Measurements from ENCODE around the gene CPNE2.
"Not testable (repeated sequence)": the region's sequence is repeated elsewhere in the genome, so short reads cannot be mapped to it uniquely, and the experiment has no call there.

Gene CPNE2

DNA sequence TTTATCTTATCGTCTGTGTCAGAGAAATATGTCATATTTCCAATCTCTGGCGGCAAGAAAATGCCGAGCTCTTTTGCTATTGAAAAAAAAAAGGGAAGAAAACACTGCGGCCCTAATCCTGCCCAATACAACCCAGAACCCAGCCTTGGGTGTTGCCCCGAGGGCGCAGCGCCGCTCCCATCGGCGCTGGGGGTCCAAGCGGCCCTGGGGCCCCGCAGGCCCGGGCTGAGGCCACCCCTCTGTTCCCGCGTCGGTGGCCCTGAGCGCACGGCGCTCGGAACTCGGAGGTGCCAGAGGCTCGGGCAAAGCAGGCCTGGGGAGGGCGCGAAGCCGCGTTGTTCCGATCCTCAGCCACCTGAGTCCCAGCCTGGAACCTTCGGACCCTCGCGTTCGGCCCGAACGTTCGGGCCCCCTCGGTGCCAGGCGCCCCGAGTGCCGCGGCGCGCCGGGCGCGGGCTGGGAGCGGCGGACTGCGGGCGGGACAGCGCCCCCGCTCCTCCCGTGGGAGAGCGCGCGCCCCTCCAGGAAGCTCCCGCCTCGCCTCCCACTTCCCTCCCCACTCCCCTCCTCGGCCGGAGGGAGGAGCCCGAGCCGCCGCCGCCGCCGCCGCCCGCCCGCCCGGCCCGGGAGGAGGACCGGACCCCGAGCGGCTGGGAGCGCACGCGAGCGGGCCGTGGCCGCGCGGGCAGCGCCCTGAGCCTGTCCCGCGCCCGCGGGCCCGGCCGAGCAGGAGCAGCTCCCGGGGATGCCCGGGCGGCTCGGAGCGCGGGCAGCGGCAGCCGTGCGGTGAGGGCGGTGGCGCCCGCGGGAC, at the start of gene CPNE2:
Gene CPNE2, plus strand, starts transcription at position 609 of the 811 bp plus-strand sequence. CDS start 18,160 bp downstream, outside the sequence.
- DNase-seq (ENCODE audit: low spot score), result no peak

DNA sequence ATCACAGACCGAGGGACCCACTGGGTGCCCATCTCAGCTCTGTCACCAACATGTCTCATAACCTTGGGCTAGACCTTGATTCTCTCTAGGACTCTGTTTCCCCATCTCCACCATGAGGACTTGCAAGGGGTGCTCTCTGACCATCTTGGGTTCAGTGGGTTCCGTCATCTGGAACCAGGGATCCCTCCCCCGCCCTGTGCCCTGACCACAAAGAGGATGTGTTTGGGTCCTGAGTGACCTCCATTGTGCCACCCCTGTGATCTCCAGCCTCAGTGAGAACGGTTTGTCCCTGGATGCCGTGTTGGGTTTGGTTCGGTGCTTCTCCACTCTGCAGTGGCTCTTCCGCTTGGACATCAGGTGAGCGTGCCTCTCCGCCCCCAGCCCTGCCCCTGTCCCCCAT, 49.1 kb upstream of the CPNE2 start:
- no peak for DNase-seq (ENCODE audit: low spot score)

DNA sequence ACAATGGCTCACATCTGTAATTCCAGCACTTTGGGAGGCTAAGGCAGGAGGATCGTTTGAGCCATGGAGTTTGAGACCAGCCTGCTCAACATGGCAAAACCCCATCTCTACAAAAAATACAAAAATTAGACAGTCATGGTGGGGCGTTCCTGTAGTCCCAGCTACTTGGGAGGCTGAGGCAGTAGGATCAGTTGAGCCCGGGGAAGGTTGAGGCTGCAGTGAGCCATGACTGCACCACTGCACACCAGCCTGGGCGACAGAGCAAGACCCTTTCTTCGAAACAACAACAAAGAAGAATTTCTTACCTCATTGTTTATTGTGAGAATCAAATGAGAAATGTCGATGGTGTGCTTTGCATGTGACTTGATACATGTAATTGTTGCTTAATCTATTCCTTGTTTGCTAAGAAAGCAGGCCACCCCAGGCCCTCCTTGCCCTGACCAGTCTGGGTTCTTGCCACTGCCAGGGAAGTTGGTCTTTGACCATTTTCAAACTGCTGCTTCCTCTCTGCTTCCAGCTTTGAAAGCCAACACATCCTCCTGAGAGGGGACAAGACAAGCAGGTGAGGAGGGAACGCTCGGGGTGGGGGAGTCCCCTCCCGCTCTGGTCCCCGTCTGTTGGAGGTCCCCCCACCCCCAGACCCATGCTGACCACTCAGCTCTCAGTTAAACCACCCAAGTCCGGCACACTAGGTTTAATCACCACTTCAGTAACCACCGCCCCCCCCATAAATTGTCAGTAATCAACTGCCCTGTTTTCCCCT, 47.3 kb upstream of the CPNE2 start:
- DNase-seq (ENCODE audit: low spot score), result no peak

DNA sequence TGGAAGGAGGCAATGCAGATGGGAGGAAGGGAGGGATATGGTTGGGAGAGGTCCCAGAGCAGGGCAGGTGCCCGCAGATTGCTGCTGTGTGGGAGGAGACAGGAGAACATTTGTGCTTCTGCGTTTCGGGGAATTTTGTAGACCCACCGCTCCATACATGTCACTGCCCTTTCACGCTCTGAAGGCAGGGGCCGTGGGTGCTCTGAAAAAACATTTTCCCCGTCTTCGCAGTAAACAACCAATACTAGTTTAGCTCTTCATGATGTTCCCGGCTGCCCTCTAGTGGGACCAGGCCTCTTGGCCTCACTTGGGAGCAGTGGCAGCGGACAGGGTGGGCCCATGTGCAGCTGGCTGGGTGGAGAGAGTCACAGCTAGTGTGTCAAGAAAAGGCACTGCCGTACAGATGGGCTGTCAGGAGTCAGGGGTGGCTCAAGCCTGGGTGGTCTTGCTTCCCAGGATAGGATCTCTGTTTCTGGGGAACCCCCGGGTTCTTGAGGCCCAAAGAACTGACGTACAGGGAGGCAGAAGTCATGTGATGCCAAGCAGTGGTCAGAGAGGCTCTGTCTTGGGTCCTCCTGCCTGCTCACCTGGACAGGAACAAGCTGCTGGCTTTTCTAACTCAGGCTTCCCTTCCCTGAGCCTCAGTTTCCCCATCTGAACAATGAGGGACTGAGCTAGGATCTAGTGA, 46.5 kb upstream of the CPNE2 start:
- DNase-seq (ENCODE audit: low spot score), result peak; percentile 11

DNA sequence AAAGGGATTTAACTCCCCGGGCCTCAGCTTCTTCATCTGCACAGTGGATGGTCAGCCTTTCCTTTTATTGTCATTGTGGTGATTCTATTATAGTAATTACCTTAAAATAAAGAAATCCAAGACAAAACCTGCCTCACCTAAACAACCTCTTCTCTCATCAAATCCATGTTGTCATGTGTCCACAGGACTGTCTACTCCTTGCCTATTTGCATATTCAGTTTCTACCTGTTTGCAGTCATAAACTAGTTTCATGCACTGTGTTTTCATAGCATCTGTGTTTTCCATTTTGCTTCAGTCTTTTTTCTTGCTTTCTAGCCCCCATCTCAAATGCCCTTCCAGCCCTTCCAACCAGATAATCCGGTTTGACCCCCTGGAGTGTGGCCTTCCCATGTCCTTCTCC, 44.3 kb upstream of the CPNE2 start:
- DNase-seq (ENCODE audit: low spot score), result no peak

DNA sequence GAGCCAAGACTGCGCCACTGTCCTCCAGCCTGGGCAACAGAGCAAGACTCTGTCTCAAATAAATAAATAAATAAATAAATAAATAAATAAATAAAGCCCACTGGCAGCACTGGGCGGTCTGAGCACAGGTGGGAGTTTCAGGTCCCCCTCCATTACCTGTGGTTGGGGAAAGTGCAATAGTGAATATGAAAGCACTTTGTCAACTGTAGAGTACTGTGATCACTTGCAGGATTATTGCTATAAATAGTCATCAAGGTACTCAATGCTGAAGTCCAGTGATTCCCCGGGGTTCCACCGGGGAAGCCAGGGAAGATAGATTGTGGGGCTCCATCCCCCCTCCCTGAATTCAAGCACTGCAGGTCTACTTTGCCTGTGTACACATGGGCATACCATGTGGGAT, 42.7 kb upstream of the CPNE2 start:
- DNase-seq (ENCODE audit: low spot score), result no peak

DNA sequence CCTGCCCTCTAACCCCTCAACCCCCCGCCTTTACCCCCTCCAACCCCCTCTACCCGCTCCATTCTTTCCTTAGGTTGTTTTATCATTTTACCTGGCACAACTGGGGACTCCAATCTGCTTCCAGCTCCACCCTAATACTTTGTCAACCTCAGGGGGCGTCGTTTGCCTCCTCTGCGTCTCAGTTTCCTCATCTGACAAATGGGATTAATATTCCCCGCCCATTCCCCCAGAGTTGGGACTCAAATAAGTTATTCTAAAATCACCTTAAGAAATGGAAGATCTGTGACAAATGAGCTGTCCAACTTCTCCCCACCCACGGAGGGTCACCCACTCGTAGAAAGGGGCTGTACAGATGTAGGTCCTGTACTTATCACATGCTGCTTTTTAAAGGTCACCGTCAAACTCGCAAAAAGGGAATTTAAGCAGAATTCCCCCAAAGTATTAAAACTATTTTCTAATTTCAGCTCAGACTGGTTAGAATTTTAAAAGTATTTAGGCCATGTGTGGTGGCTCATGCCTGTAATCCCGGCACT, 40.6 kb upstream of the CPNE2 start:
- no peak for DNase-seq (ENCODE audit: low spot score)

DNA sequence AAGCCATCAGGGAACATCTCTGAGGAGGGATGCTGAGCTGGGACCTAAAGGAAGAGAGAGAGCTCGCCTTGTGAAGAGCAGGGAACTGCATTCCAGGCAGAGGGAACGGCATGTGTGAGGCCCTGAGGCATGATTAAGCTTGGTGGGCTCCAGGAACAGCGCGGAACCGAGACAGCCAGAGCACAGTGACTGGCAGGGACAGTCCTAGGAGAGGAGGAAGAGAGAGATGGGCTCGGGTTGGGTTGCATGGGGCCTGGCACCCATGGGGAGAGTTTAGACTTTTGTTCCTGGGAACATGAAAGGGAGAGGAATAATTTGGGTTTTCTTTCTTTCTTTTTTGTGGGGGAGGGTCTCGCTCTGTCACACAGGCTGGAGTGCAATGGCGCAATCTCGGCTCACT, 39.2 kb upstream of the CPNE2 start:
- no peak for DNase-seq (ENCODE audit: low spot score)

DNA sequence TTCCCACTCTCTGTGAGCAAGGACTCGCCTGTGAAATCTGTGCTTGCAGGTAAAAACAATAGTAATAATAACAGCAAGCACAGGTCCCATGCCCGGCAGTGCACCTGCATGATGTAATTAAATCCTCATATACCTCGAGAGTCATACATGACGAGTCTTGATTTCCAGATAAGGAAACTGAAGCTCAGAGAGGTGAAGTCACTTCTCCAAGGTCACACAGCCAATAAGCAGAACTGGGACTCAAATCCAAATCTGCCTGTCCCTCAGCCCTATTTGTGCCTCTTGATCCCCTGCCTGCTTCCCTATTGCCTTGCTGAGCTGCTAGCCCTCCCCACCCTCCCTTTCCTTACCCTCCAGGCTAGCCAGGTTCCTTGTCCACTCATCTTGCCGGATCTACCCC, 38.0 kb upstream of the CPNE2 start:
- no peak for DNase-seq (ENCODE audit: low spot score)

DNA sequence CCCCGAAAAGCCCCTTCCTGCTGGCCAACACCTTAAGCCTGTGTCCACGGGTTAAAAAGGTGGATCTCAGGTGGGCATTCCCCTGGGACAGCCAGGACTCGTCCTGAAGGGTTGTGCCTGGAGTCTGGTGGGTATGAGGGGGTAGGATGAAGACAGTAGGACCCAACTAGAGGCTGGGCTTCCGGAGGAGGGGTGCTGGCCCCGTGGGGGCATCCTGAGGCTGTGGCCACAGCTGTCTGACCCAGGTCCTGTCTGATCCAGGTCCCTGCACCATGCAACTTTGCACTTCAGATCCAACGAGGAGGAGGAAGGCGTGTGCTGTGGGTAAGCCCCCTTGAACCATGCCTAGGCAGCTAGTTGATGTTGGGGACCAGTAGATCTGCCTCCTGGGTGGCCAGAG, 37.6 kb upstream of the CPNE2 start:
- DNase-seq (ENCODE audit: low spot score), result no peak

DNA sequence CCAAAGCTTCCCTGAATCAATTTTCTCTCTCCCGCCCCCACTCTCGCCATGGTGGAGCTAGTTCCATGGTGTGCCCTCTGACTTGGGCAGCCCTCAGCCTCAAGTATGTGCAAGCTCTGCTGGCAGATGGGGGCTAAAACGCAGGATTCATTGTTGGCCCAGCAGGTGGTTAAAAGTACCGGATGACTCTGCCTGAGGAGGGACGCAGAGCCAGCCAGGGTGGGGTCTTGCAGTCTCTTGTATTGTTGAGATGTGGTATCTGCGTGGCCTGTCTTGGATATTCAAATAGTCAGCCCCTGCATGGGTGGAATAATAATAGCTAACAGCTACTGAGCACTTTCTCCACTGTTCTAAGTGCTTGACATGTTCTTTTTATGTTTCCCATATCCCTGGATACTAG, 36.7 kb upstream of the CPNE2 start:
- DNase-seq (ENCODE audit: low spot score), result no peak

DNA sequence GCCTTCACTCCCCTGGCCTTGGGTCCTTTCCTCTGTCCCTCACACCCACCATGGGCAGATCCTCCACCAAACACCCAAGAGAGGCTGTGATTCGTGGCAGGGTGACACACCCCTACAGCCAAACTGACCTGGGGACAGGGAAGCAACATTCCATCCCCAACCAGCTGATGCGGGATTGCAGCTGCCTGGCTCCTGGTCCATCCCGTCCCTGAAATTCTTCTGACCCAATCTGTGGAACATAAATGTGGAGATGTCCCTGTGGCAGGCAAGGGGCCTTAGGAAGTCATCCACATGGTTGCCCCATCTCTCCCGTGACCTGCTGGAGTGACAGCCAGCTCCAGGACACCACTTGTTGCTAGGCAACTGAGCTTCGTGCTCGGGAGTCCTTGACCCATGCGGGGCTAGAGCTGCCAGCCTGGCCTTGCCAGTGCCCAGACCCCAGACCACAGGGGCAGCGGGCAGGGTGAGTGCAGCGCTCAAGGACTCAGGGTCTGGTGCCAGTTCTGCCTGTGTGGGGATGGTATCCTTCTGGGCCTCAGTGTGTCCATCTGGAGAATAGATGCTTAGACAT, 34.0 kb upstream of the CPNE2 start:
- no peak for DNase-seq (ENCODE audit: low spot score)

DNA sequence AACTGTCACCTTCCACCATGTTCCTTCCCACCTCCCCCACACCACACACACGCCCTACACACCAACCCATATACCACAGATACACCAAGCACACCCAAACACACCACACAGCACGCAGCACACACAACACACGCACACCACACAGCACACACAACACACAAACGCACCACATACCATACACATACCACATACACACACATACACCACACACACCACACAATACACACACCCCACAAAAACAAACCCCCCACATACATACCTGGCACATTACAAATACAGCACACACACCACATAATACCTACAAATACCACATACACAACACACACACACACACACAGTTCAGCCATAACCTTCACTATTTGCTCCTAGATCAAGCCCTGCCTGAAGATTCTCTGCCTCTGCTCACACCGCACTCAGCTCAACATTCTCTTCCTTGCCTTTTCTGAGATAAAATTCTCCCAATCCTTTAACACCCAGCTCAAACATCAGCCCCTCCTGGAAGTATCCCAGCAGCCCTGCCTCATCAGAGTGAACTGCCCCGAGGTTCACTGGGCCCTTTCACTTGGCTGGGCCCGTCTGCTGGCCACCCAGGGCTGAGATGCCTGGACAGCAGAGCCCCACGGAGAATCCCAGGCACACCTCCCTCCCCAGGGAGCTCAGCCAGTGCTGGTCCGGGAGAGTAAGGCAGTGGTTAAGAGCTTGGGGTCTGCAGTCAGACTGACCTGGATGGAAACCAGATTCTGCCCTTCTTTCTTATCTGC, 31.9 kb upstream of the CPNE2 start:
- DNase-seq (ENCODE audit: low spot score), result no peak

DNA sequence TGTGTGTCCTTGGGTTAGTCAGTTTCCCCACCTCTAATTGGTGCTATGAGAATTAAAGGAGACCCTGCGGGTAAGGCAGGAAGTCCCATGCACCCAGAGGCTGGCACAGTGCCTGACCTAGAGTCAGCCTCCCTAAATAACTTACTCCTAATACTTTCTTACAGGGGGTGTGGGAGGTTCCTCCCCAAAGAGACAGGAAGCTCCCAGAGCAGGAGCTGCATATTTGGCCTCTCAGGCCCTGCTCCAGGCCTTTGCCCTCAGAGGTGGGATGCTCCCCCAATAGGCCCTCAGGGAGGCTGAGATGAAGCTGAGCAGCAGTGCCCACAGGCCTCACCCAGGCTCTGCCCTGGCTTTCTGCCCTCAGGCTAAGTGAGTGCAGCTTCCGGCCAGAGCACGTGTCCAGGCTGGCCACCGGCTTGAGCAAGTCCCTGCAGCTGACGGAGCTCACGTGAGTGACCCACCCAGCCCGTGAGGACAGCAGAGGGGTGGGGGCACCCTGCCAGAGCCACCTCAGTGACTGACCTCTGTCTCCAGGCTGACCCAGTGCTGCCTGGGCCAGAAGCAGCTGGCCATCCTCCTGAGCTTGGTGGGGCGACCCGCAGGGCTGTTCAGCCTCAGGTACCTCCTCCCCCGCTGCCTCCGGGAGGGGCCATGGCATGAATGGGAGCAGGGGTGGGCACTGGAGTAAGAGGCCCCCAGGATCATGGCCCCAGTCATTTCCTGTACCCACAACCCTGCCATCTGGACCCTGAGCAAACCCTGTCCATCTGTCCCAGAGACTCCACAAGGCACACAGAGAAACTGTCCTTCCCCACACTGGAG, 31.1 kb upstream of the CPNE2 start:
- DNase-seq (ENCODE audit: low spot score), result no peak

DNA sequence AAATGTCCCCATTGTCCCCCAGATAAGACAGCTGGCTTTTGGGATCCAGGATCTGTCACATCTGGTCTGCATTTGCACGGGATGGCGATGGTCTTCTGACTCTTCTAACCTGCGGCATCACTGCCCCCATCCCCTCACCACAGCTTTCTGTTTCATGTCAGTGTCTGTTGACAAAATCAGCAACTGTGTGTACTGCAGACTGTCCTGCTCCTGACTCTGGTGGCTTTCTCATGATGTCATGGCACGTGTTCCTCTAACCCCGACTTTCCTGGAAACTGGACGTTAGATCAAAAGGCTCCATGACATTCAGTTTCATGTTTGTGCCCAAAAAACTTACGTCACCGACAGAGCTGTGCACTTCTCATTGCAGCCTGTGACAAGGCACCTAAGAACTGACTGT, 30.1 kb upstream of the CPNE2 start:
- DNase-seq (ENCODE audit: low spot score), result no peak

DNA sequence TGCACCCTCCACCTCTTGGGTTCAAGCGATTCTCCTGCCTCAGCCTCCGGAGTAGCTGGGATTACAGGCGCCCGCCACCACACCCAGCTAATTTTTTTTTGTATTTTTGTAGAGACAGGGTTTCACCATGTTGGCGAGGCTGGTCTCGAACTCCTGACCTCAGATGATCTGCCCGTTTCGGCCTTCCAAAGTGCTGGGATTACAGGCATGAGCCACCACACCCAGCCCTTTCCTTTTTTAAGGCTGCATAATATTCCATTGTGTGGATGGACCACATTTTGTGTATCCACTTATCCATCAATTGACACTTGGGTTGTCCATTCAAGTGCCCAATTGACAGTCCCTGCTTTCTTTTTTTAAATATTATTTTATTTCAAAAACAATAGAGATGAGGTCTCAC, 29.2 kb upstream of the CPNE2 start:
- not testable (repeated sequence) for DNase-seq (ENCODE audit: low spot score)

DNA sequence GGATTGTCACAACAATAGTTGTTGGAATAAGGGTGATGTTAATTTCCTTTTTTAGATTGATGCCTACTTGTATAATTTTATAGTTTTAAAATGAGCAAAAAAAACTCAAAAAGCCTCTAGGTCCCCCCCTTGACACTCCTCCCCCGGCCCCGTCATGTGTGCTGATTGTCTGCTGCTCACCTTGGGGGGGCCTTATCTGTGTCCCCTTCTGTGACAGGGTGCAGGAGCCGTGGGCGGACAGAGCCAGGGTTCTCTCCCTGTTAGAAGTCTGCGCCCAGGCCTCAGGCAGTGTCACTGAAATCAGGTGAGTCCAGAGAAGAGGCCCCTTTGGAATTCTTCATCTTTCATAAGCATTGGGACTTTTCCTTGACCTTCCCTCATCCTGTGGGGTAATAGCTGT, 27.4 kb upstream of the CPNE2 start:
- no peak for DNase-seq (ENCODE audit: low spot score)

DNA sequence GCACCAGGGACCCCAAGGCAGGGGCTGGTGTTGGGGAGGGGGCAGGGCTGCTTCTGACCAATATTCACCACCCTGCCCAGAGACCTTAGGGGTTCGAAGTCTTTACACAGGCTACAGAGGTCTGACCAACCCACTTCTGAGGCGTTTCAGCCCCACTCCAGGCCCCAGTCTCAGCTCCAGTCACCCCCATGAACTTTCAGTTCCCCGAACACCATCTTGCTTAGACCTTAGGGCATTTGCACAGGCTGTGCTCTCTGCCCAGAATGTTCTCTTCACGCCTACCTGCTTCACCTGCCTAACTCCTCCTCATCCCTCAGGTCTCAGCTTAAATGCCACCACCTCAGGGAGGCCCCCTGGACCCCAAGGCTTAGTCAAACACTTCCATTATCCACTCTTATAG, 25.8 kb upstream of the CPNE2 start:
- DNase-seq (ENCODE audit: low spot score), result no peak

DNA sequence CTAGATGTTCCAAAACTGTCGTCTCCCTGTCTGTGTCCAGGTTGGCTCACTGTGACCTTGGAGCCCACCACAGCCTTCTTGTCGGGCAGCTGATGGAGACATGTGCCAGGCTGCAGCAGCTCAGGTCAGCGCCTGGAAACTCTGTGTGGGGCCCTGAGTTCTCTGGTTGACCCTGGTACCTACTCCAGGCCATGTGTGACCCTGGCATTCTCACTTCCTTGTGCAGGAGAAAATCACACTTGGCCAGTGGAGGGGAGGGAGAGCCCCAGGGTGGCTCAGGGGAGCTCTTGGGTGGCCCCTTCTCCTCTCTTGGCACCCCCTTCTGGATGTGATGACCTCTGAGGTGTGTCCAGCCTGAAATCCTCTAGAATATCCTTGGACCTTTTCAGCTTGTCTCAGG, 25.0 kb upstream of the CPNE2 start:
- no peak for DNase-seq (ENCODE audit: low spot score)

DNA sequence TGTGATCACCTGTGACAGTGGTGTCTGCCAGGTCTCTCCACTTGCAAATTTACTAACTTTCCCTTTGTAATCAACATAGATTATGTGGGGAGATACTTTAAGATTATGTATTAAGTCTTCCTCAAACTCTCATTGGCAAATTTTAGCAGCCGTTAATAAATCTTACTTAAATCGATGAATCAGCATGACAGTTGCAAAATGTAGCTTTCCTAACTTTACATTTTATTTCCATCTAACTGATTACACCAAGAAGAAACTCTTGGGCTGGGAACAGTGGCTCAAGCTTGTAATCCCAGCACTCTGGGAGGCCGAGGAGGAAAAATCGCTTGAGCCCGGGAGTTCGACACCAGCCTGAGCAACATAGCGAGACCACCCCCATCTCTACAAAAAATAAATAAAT, 23.3 kb upstream of the CPNE2 start:
- DNase-seq (ENCODE audit: low spot score), result no peak
